Neural cell (in vitro differentiated cells): Measurements from ENCODE around the gene ARL4C. TPM values are rescaled to one million over a fixed set of nuclear protein-coding genes. Genes with fewer than 3 reads are reported as not detected.

ENCODE experiments used
- H2AFZ ChIP-seq: fragments of 200-600, 300-800 bp; sonication (generic), shearing (Covaris generic); 2 replicates; pipeline ENCODE4 v1.6.0; 2014; ENCODE audit warnings: low read depth, mild to moderate bottlenecking, antibody characterized with exemption, low read length, moderate library complexity
- H3F3A ChIP-seq: fragments of 200-600 bp; shearing (Covaris generic); 2 replicates; pipeline ENCODE4 v1.6.1; 2016; ENCODE audit warnings: mild to moderate bottlenecking, moderate library complexity, mixed read lengths, antibody characterized with exemption, low read length; ENCODE audit not compliant: insufficient read depth, poor library complexity, severe bottlenecking
- H3K27ac ChIP-seq: fragments of 200-600, 300-800 bp; sonication (generic), shearing (Covaris generic); 2 replicates; pipeline ENCODE4 v1.5.1; 2014; ENCODE audit warnings: mild to moderate bottlenecking, low read length, moderate library complexity
- H3K27me3 ChIP-seq: fragments of 300-800, 200-600 bp; sonication (generic), shearing (Covaris generic); 2 replicates; pipeline ENCODE4 v1.6.0; 2014; ENCODE audit warnings: mild to moderate bottlenecking, low read depth, low read length, moderate library complexity; ENCODE audit not compliant: insufficient read depth
- H3K36me3 ChIP-seq: fragments of 300-800, 200-600 bp; sonication (generic), shearing (Covaris generic); 2 replicates; pipeline ENCODE4 v1.5.1; 2014; ENCODE audit warnings: mild to moderate bottlenecking, antibody characterized with exemption, low read length, moderate library complexity; ENCODE audit not compliant: insufficient read depth
- H3K4me2 ChIP-seq: fragments of 300-800, 200-600 bp; sonication (generic), shearing (Covaris generic); 2 replicates; pipeline ENCODE4 v1.6.0; 2014; ENCODE audit warnings: mild to moderate bottlenecking, low read length
- H3K4me3 ChIP-seq: fragments of 300-800, 200-600 bp; sonication (generic), shearing (Covaris generic); 2 replicates; pipeline ENCODE4 v1.5.1; 2014; ENCODE audit warnings: mild to moderate bottlenecking, low read length, moderate library complexity
- H3K79me2 ChIP-seq: fragments of 200-600 bp; shearing (Covaris generic); replicated peaks from 2 replicates; pipeline ENCODE4 v1.6.0; 2014; ENCODE audit warnings: mild to moderate bottlenecking, low read length, moderate library complexity; ENCODE audit not compliant: insufficient read depth
- H3K9ac ChIP-seq: fragments of 300-800, 200-600 bp; sonication (generic), shearing (Covaris generic); 2 replicates; pipeline ENCODE4 v1.6.1; 2016; ENCODE audit warnings: mild to moderate bottlenecking, low read length, mixed read lengths
- H3K9me2 ChIP-seq: fragments of 200-600 bp; shearing (Covaris generic); 2 replicates; pipeline ENCODE4 v1.6.1; 2016; ENCODE audit warnings: mild to moderate bottlenecking, low read length, mixed read lengths; ENCODE audit not compliant: insufficient read depth
- H3K9me3 ChIP-seq: fragments of 200-600, 300-800 bp; sonication (generic), shearing (Covaris generic); 2 replicates; pipeline ENCODE4 v1.6.1; 2016; ENCODE audit warnings: mild to moderate bottlenecking, mixed run types, low read length, moderate library complexity, mixed read lengths
- H4K20me1 ChIP-seq: fragments of 200-600 bp; shearing (Covaris generic); 2 replicates; pipeline ENCODE4 v1.6.1; 2016; ENCODE audit warnings: mild to moderate bottlenecking, mixed run types; ENCODE audit not compliant: insufficient read depth
- EP300 ChIP-seq: fragments of 450-650 bp; conservative IDR thresholded peaks from 2 replicates; pipeline ENCODE4 v1.6.1; 2014; ENCODE audit warnings: antibody characterized with exemption, mild to moderate bottlenecking, moderate library complexity; ENCODE audit not compliant: poor library complexity, severe bottlenecking
- EZH2 ChIP-seq: fragments of 200-600, 300-800 bp; shearing (Covaris generic), sonication (generic); IDR thresholded peaks from 2 replicates; pipeline ENCODE4 v1.6.1; 2014; ENCODE audit warnings: antibody characterized with exemption, low read length, borderline replicate concordance, mild to moderate bottlenecking; ENCODE audit not compliant: insufficient read depth, poor library complexity, severe bottlenecking
- MXI1 ChIP-seq: fragments of 450-650 bp; conservative IDR thresholded peaks from 2 replicates; pipeline ENCODE4 v1.6.1; 2014; ENCODE audit warnings: antibody characterized with exemption, mild to moderate bottlenecking; ENCODE audit not compliant: poor library complexity, severe bottlenecking
- POLR2AphosphoS5 ChIP-seq: IDR thresholded peaks from 2 replicates; pipeline ENCODE4 v1.6.1; 2012
- RAD21 ChIP-seq: fragments of 450-650 bp; conservative IDR thresholded peaks from 2 replicates; pipeline ENCODE4 v1.6.1; 2014; ENCODE audit warnings: antibody characterized with exemption, mild to moderate bottlenecking, moderate library complexity
- SMC3 ChIP-seq: fragments of 450-650 bp; conservative IDR thresholded peaks from 2 replicates; pipeline ENCODE4 v1.6.1; 2014; ENCODE audit warnings: antibody characterized with exemption, mild to moderate bottlenecking, moderate library complexity; ENCODE audit not compliant: poor library complexity
- TAF1 ChIP-seq: IDR thresholded peaks from 2 replicates; pipeline ENCODE4 v1.6.1; 2012; ENCODE audit warnings: low read depth
- polyA plus RNA-seq: library from polyadenylated mRNA; depleted of rRNA; stranded (reverse); fragments of >200 nt; gene quantifications from 2 replicates; pipeline ENCODE4 v1.2.3, GENCODE V29; 2014
- TF ChIP-seq, protein P1 (sequence below): fragments of 450-650 bp; IDR thresholded peaks from 2 replicates; pipeline ENCODE4 v1.5.1; 2014; ENCODE audit warnings: antibody characterized with exemption, mild to moderate bottlenecking, moderate library complexity; ENCODE audit not compliant: poor library complexity, severe bottlenecking
- TF ChIP-seq, protein P2 (sequence below): IDR thresholded peaks from 2 replicates; pipeline ENCODE4 v1.6.1; 2012; ENCODE audit warnings: borderline replicate concordance

ARL4C gene
- polyA plus RNA-seq, 1 donor from 2014 or later, result 20.3 TPM

DNA sequence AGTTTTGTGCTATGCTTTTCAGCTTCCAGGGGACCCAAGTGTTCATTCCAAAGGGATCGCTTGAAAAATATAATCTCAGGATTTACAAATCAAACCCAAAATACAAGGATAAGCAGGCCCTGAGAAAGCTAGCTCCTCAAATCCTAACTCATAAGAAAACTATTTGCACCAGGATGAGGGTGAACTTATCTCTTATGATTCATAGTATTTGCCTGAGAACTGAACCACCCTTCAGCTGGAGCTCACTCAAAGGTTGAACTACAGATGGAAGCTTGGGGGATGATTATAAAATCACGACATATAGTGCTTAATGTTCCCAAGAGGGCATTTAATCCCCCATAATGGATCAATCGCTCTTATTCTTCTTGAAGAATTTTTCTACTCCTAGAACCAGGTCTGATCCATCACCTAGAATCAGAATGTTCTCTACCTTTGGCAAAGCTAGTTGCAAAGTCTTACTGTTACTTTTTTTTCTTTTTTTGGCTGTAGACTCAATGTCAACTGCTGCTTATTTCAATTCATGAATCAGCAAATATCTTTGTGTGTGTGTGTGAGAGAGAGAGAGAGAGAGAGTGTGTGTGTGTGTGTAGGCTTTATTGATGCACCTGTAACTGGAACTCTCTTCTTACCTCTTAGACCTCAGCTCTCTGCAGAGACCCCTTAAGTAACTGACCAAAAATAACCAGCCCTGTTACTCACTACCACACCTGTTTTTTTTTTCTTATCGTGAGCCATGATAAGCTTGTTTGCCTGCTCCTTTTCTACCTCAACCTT lies 44.8 kb downstream of the ARL4C start:
- no peak overlapping the region for H3K9ac ChIP-seq
- no peaks in the 10 kb centered on the region for H4K20me1 ChIP-seq
- TF ChIP-seq POLR2AphosphoS5 (no peak), RAD21 (no peak), MXI1 (no peak), EP300 (no peak), TAF1 (no peak), SMC3 (no peak), EZH2 (no peak)
- TF ChIP-seq, protein P1, sequence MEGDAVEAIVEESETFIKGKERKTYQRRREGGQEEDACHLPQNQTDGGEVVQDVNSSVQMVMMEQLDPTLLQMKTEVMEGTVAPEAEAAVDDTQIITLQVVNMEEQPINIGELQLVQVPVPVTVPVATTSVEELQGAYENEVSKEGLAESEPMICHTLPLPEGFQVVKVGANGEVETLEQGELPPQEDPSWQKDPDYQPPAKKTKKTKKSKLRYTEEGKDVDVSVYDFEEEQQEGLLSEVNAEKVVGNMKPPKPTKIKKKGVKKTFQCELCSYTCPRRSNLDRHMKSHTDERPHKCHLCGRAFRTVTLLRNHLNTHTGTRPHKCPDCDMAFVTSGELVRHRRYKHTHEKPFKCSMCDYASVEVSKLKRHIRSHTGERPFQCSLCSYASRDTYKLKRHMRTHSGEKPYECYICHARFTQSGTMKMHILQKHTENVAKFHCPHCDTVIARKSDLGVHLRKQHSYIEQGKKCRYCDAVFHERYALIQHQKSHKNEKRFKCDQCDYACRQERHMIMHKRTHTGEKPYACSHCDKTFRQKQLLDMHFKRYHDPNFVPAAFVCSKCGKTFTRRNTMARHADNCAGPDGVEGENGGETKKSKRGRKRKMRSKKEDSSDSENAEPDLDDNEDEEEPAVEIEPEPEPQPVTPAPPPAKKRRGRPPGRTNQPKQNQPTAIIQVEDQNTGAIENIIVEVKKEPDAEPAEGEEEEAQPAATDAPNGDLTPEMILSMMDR, result no peak
- TF ChIP-seq, protein P2, sequence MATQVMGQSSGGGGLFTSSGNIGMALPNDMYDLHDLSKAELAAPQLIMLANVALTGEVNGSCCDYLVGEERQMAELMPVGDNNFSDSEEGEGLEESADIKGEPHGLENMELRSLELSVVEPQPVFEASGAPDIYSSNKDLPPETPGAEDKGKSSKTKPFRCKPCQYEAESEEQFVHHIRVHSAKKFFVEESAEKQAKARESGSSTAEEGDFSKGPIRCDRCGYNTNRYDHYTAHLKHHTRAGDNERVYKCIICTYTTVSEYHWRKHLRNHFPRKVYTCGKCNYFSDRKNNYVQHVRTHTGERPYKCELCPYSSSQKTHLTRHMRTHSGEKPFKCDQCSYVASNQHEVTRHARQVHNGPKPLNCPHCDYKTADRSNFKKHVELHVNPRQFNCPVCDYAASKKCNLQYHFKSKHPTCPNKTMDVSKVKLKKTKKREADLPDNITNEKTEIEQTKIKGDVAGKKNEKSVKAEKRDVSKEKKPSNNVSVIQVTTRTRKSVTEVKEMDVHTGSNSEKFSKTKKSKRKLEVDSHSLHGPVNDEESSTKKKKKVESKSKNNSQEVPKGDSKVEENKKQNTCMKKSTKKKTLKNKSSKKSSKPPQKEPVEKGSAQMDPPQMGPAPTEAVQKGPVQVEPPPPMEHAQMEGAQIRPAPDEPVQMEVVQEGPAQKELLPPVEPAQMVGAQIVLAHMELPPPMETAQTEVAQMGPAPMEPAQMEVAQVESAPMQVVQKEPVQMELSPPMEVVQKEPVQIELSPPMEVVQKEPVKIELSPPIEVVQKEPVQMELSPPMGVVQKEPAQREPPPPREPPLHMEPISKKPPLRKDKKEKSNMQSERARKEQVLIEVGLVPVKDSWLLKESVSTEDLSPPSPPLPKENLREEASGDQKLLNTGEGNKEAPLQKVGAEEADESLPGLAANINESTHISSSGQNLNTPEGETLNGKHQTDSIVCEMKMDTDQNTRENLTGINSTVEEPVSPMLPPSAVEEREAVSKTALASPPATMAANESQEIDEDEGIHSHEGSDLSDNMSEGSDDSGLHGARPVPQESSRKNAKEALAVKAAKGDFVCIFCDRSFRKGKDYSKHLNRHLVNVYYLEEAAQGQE, result no peak
- H3K79me2 ChIP-seq, result no peaks in the 10 kb centered on the region
- H3K9me2 ChIP-seq, result no peaks in the 10 kb centered on the region
- no peaks in the 10 kb centered on the region for H3F3A ChIP-seq
- H3K36me3 ChIP-seq, result no peaks in the 10 kb centered on the region
- H3K27ac ChIP-seq, result no peak overlapping the region
- no peaks in the 10 kb centered on the region for H3K9me3 ChIP-seq
- H3K4me3 ChIP-seq, result no peak overlapping the region
- no peak overlapping the region for H2AFZ ChIP-seq
- H3K27me3 ChIP-seq, result no peaks in the 10 kb centered on the region
- no peak overlapping the region for H3K4me2 ChIP-seq

DNA sequence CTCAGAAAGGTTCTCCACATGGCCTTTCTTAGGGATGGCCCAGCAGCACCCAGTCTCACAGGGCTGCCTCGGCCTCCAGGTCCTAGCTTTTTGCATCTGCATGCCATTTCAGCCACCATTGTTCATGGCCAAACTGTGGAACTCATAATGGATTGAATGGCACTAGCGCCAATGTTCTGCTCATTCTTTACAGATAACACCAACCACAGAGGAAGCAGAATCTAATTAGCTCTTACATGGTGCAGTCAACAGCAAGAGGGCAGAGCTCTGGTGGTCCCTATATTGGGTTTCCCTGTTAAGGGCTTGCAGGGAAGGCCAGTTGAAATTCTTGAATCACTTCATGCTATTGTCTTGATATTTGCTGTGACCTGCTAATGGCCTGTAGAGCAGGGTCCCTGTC lies 45.6 kb downstream of the ARL4C start:
- no peak overlapping the region for H2AFZ ChIP-seq
- H3K27me3 ChIP-seq, result no peaks in the 10 kb centered on the region

More for the DNA sequence above, 45.6 kb downstream of the ARL4C start:
- Histone ChIP-seq H4K20me1 (no peaks in the 10 kb centered on the region), H3K4me3 (no peak overlapping the region), H3K9me3 (no peaks in the 10 kb centered on the region), H3K79me2 (no peaks in the 10 kb centered on the region), H3K36me3 (no peaks in the 10 kb centered on the region), H3K4me2 (no peak overlapping the region), H3K27ac (no peak overlapping the region), H3K9me2 (no peaks in the 10 kb centered on the region), H3K9ac (no peak overlapping the region), H3F3A (no peaks in the 10 kb centered on the region)
- TF ChIP-seq EP300, result no peak
- no peak for TF ChIP-seq RAD21
